Liver (tissue), 9 donors: ENCODE results near the gene INPP4A. TPM values are rescaled to one million over a fixed set of nuclear protein-coding genes. Genes with fewer than 3 reads are reported as not detected.

Experiments
- DNase-seq: peaks from one replicate; pipeline ENCODE4 v3.0.0-alpha.2; 2017; ENCODE audit warnings: low spot score
- H3K27ac ChIP-seq, 2 donors: one replicate each; pipeline ENCODE4 v1.7.0; 2013; ENCODE audit warnings: inconsistent platforms in 2 of 2, low read length in 2 of 2, control low read depth in 1 of 2, low read depth in 1 of 2, mild to moderate bottlenecking in 1 of 2
- H3K27me3 ChIP-seq, 4 donors: one replicate each; pipeline versions ENCODE4 v1.6.1 to v1.7.0; 2013; ENCODE audit warnings: low read length in 3 of 4, inconsistent platforms in 1 of 4, mild to moderate bottlenecking in 1 of 4, moderate library complexity in 1 of 4; ENCODE audit not compliant: control insufficient read depth in 4 of 4, insufficient read depth in 4 of 4
- H3K36me3 ChIP-seq, 4 donors: one replicate each; pipeline versions ENCODE4 v1.6.1 to v1.7.0; 2013; ENCODE audit warnings: low read length in 3 of 4, mild to moderate bottlenecking in 3 of 4, low read depth in 1 of 4, moderate library complexity in 1 of 4; ENCODE audit not compliant: control insufficient read depth in 4 of 4, insufficient read depth in 3 of 4
- H3K4me1 ChIP-seq, 4 donors: one replicate each; pipeline versions ENCODE4 v1.6.1 to v1.7.0; 2013; ENCODE audit warnings: low read length in 3 of 4, mild to moderate bottlenecking in 3 of 4, moderate library complexity in 1 of 4; ENCODE audit not compliant: control insufficient read depth in 4 of 4, insufficient read depth in 4 of 4
- H3K4me3 ChIP-seq, 3 donors: one replicate each; pipeline versions ENCODE4 v1.6.1 to v1.7.0; 2013; ENCODE audit warnings: low read length in 3 of 3, control low read depth in 1 of 3, low read depth in 1 of 3, mild to moderate bottlenecking in 1 of 3
- H3K9ac ChIP-seq, 2 donors: one replicate each; pipeline ENCODE4 v1.7.0; 2013; ENCODE audit warnings: low read length in 2 of 2, mild to moderate bottlenecking in 2 of 2, moderate library complexity in 2 of 2, control low read depth in 1 of 2, low read depth in 1 of 2
- H3K9me3 ChIP-seq, 4 donors: one replicate each; pipeline versions ENCODE4 v1.6.1 to v1.7.0; 2013; ENCODE audit warnings: low read length in 3 of 4; ENCODE audit not compliant: control insufficient read depth in 4 of 4
- EGR1 ChIP-seq, 2 donors: IDR thresholded peaks; 2 replicates each; pipeline ENCODE4 v1.6.1; 2016 to 2018; ENCODE audit warnings: antibody characterized with exemption in 2 of 2, low read depth in 2 of 2
- FOXA1 ChIP-seq: IDR thresholded peaks from 2 replicates; pipeline ENCODE4 v1.6.1; 2016; ENCODE audit warnings: antibody characterized with exemption
- FOXA2 ChIP-seq: IDR thresholded peaks from 2 replicates; pipeline ENCODE4 v1.6.1; 2016; ENCODE audit warnings: antibody characterized with exemption
- JUND ChIP-seq, 2 donors: IDR thresholded peaks; 2 replicates each; pipeline ENCODE4 v1.6.1; 2016; ENCODE audit warnings: antibody characterized with exemption in 2 of 2
- RAD21 ChIP-seq, 2 donors: IDR thresholded peaks; 2 replicates each; pipeline ENCODE4 v1.6.1; 2016; ENCODE audit warnings: antibody characterized with exemption in 2 of 2, mild to moderate bottlenecking in 2 of 2
- RXRA ChIP-seq, 2 donors: IDR thresholded peaks; 2 replicates each; pipeline ENCODE4 v1.6.1; 2017 to 2018; ENCODE audit warnings: antibody characterized with exemption in 2 of 2, mild to moderate bottlenecking in 1 of 2
- SP1 ChIP-seq: IDR thresholded peaks from 2 replicates; pipeline ENCODE4 v1.6.1; 2018; ENCODE audit warnings: antibody characterized with exemption, mild to moderate bottlenecking
- TAF1 ChIP-seq: conservative IDR thresholded peaks from 2 replicates; pipeline ENCODE4 v1.6.1; 2016; ENCODE audit warnings: antibody characterized with exemption, mild to moderate bottlenecking
- YY1 ChIP-seq: IDR thresholded peaks from 2 replicates; pipeline ENCODE4 v1.6.1; 2016; ENCODE audit warnings: antibody characterized with exemption, mild to moderate bottlenecking
- WGBS: extraction: QIAGEN DNeasy Blood & Tissue Kit; methylation state at CpG from one replicate; pipeline ENCODE4 v1.1.7; 2013; 5-methylcytosine and 5-hydroxymethylcytosine counted together
- polyA plus RNA-seq, 2 donors: library from polyadenylated mRNA; stranded (reverse) in 1 of 2; unstranded in 1 of 2; fragments of 200-250 nt in 1 of 2; fragments of >200 nt in 1 of 2; fragmentation: Nextera tagmentation in 1 of 2; extraction: Ambion mirVana in 1 of 2; gene quantifications; one replicate each; pipeline versions ENCODE4 v1.2.1 to v1.2.3, GENCODE V29; 2013 to 2015
- total RNA-seq, 2 donors: library from RNA; depleted of rRNA; stranded (reverse); fragments of >200 nt; gene quantifications; one replicate each; pipeline ENCODE4 v1.2.3, GENCODE V29; 2014
- TF ChIP-seq, protein P1 (sequence below): IDR thresholded peaks from 2 replicates; pipeline ENCODE4 v1.6.1; 2016; ENCODE audit warnings: antibody characterized with exemption
- TF ChIP-seq, protein P2 (sequence below): IDR thresholded peaks from 2 replicates; pipeline ENCODE4 v1.6.1; 2016; ENCODE audit warnings: antibody characterized with exemption
- TF ChIP-seq, protein P3 (sequence below): IDR thresholded peaks from 2 replicates; pipeline ENCODE4 v1.6.1; 2016; ENCODE audit warnings: antibody characterized with exemption, mild to moderate bottlenecking
- TF ChIP-seq, protein P4 (sequence below): IDR thresholded peaks from 2 replicates; pipeline ENCODE4 v1.6.1; 2016; ENCODE audit warnings: antibody characterized with exemption
- donor health status: healthy.
- donor health status: healthy.
- donor health status: healthy.
- donor health status: healthy.
- donor health status: healthy.

INPP4A gene
- total and polyA plus RNA-seq, 4 donors, result 2.9 to 14.9 (median 7.2) TPM

DNA sequence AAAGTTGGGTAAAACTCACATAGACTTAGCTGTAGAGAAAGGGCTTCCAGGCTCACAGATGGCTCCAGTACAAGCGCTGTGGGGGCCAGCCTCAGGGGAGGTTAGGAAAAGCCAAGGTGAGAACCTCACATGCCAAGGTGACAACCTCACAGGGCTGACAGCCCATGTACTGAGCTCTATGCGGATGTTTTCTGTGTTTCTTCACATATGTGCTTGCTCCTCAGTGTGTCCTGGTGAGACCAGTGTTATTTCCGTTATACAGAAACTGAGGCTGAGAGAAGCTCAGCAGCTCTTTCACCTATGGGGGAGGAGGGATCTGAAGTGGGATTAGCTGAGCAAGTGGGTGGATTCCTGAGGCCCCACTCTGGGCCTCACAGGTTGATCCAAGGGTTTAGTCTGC is 67.3 kb downstream of the INPP4A start:
- TF ChIP-seq FOXA1 (no peak), YY1 (no peak), SP1 (no peak)
- H3K9ac ChIP-seq, result no peak overlapping the region
- WGBS, result 96% methylated on average over 3 of the region's 3 CpGs
- H3K4me3 ChIP-seq, result no peak overlapping the region
- no peaks in the 10 kb centered on the region for H3K36me3 ChIP-seq
- no peaks in the 10 kb centered on the region for H3K9me3 ChIP-seq
- no peaks in the 10 kb centered on the region for H3K27me3 ChIP-seq
- DNase-seq, result no peak
- peaks cover 0 to 5% (median 0%) of the 10 kb centered on the region in 4 donors for H3K4me1 ChIP-seq
- no peak overlapping the region for H3K27ac ChIP-seq

DNA sequence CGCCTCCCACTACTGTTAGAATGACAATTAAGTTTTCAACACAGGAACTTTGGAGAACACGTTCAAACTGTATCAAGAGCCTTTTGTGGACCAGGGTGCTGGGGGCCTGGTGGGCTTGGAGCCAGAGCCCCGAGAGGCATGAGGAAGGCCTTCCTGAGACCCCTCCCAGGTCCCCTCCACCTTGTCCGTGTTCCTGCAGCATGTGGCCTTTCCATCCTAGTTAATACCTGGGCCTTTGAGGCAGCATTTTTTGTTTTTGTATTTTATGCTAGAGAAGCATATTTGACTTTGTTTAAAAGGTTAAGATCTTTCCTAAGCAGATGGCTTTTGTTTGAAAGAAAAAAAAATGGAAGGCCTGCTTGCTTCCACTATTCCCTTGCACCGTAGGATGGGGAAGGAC is 68.0 kb downstream of the INPP4A start:
- 95% methylated on average over 5 of the region's 5 CpGs for WGBS
- H3K27ac ChIP-seq, result no peak overlapping the region
- peaks cover 0 to 2% (median 0%) of the 10 kb centered on the region in 4 donors for H3K4me1 ChIP-seq

More for the DNA sequence above, 68.0 kb downstream of the INPP4A start:
- Histone ChIP-seq H3K4me3 (no peak overlapping the region), H3K36me3 (no peaks in the 10 kb centered on the region), H3K9me3 (no peaks in the 10 kb centered on the region), H3K9ac (no peak overlapping the region), H3K27me3 (no peaks in the 10 kb centered on the region)
- no peak for DNase-seq
- TF ChIP-seq, protein P1, sequence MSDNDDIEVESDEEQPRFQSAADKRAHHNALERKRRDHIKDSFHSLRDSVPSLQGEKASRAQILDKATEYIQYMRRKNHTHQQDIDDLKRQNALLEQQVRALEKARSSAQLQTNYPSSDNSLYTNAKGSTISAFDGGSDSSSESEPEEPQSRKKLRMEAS, result no peak
- TF ChIP-seq EGR1 (IDR thresholded peaks at IDR 0.05; ENCODE audit: low read depth in 2 of 2) (no peak), TAF1 (no peak), SP1 (no peak), FOXA2 (no peak), RXRA (IDR thresholded peaks at IDR 0.05) (no peak), YY1 (no peak), JUND (IDR thresholded peaks at IDR 0.05) (no peak), RAD21 (IDR thresholded peaks at IDR 0.05) (no peak), FOXA1 (no peak)
- TF ChIP-seq, protein P2, sequence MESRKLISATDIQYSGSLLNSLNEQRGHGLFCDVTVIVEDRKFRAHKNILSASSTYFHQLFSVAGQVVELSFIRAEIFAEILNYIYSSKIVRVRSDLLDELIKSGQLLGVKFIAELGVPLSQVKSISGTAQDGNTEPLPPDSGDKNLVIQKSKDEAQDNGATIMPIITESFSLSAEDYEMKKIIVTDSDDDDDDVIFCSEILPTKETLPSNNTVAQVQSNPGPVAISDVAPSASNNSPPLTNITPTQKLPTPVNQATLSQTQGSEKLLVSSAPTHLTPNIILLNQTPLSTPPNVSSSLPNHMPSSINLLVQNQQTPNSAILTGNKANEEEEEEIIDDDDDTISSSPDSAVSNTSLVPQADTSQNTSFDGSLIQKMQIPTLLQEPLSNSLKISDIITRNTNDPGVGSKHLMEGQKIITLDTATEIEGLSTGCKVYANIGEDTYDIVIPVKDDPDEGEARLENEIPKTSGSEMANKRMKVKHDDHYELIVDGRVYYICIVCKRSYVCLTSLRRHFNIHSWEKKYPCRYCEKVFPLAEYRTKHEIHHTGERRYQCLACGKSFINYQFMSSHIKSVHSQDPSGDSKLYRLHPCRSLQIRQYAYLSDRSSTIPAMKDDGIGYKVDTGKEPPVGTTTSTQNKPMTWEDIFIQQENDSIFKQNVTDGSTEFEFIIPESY, result no peak
- TF ChIP-seq, protein P3, sequence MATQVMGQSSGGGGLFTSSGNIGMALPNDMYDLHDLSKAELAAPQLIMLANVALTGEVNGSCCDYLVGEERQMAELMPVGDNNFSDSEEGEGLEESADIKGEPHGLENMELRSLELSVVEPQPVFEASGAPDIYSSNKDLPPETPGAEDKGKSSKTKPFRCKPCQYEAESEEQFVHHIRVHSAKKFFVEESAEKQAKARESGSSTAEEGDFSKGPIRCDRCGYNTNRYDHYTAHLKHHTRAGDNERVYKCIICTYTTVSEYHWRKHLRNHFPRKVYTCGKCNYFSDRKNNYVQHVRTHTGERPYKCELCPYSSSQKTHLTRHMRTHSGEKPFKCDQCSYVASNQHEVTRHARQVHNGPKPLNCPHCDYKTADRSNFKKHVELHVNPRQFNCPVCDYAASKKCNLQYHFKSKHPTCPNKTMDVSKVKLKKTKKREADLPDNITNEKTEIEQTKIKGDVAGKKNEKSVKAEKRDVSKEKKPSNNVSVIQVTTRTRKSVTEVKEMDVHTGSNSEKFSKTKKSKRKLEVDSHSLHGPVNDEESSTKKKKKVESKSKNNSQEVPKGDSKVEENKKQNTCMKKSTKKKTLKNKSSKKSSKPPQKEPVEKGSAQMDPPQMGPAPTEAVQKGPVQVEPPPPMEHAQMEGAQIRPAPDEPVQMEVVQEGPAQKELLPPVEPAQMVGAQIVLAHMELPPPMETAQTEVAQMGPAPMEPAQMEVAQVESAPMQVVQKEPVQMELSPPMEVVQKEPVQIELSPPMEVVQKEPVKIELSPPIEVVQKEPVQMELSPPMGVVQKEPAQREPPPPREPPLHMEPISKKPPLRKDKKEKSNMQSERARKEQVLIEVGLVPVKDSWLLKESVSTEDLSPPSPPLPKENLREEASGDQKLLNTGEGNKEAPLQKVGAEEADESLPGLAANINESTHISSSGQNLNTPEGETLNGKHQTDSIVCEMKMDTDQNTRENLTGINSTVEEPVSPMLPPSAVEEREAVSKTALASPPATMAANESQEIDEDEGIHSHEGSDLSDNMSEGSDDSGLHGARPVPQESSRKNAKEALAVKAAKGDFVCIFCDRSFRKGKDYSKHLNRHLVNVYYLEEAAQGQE, result no peak
- TF ChIP-seq, protein P4, sequence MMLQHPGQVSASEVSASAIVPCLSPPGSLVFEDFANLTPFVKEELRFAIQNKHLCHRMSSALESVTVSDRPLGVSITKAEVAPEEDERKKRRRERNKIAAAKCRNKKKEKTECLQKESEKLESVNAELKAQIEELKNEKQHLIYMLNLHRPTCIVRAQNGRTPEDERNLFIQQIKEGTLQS, result no peak
